SU-DHL-6 (cell line): ENCODE results near the gene BLACAT1.

Experiments
- CTCF ChIP-seq: fragments of 200-600 bp; sonication (generic); IDR thresholded peaks from one replicate; pipeline ENCODE4 v1.5.1; 2017; ENCODE audit warnings: antibody characterized with exemption, mild to moderate bottlenecking, low read length, moderate library complexity; ENCODE audit not compliant: insufficient read depth, poor library complexity, severe bottlenecking
- EZH2phosphoT487 ChIP-seq: fragments of 200-600 bp; sonication (generic), shearing (Covaris generic); conservative IDR thresholded peaks from 2 replicates; pipeline ENCODE4 v1.6.1; 2018; ENCODE audit warnings: mild to moderate bottlenecking, antibody characterized with exemption, low read length, moderate library complexity, mixed read lengths

- TF ChIP-seq CTCF (no peak), EZH2phosphoT487 (no peak)
Measured at GRCh38 chr1:205445646-205445935, 10.3 kb downstream of the BLACAT1 start.
